SK-N-SH treated with all-trans-retinoic acid at 6 μM for 48 hours (cell line): Measurements from ENCODE around the gene PRR23B.
"Not testable (repeated sequence)": the region's sequence is repeated elsewhere in the genome, so short reads cannot be mapped to it uniquely, and the experiment has no call there.

Source experiments
- ATAC-seq: fragments of 200-7000 bp; cut with Tn5 transposase; 3 replicates; pipeline ENCODE4 v1.9.1; 2020; ENCODE audit warnings: mild to moderate bottlenecking, moderate library complexity
- ARNTL ChIP-seq: fragments of 450-650 bp; formaldehyde crosslinking; IDR thresholded peaks from 2 replicates; pipeline ENCODE4 v1.5.0; 2020; ENCODE audit warnings: low read depth, mild to moderate bottlenecking, moderate library complexity, borderline replicate concordance
- CSDC2 ChIP-seq: fragments of 250-450 bp; sonication (Bioruptor Pico); IDR thresholded peaks from 2 replicates; pipeline ENCODE4 v1.5.0; 2020; ENCODE audit warnings: mild to moderate bottlenecking, moderate library complexity
- ESRRG ChIP-seq: fragments of 250-450 bp; sonication (Bioruptor Pico); IDR thresholded peaks from 2 replicates; pipeline ENCODE4 v1.6.1; 2021; ENCODE audit warnings: mild to moderate bottlenecking
- ISL1 ChIP-seq: fragments of 250-450 bp; sonication (Bioruptor Pico); IDR thresholded peaks from 2 replicates; pipeline ENCODE4 v2.1.2; 2022; ENCODE audit warnings: mild to moderate bottlenecking, moderate library complexity
- OSR1 ChIP-seq: fragments of 250-450 bp; sonication (Bioruptor Pico); IDR thresholded peaks from 2 replicates; pipeline ENCODE4 v1.8.0; 2022; ENCODE audit warnings: moderate library complexity, mild to moderate bottlenecking, inconsistent platforms
- RARB ChIP-seq: fragments of 250-450 bp; sonication (Bioruptor Pico); IDR thresholded peaks from 2 replicates; pipeline ENCODE4 v1.8.0; 2021; ENCODE audit warnings: mild to moderate bottlenecking, moderate library complexity
- SNAI2 ChIP-seq: fragments of 250-450 bp; sonication (Bioruptor Pico); IDR thresholded peaks from 2 replicates; pipeline ENCODE4 v1.5.0; 2020; ENCODE audit warnings: mild to moderate bottlenecking, moderate library complexity
- TOX ChIP-seq: fragments of 250-450 bp; sonication (Bioruptor Pico); IDR thresholded peaks from 2 replicates; pipeline ENCODE4 v1.8.0; 2021; ENCODE audit warnings: mild to moderate bottlenecking, moderate library complexity, borderline replicate concordance
- ZFP3 ChIP-seq: fragments of 250-450 bp; sonication (Bioruptor Pico); IDR thresholded peaks from 2 replicates; pipeline ENCODE4 v1.5.0; 2020; ENCODE audit warnings: mild to moderate bottlenecking, moderate library complexity
- ZFP30 ChIP-seq: fragments of 450-650 bp; formaldehyde crosslinking; IDR thresholded peaks from 2 replicates; pipeline ENCODE4 v1.5.0; 2022; ENCODE audit warnings: mild to moderate bottlenecking, moderate library complexity
- ZNF565 ChIP-seq: fragments of 450-650 bp; formaldehyde crosslinking; conservative IDR thresholded peaks from 2 replicates; pipeline ENCODE4 v1.5.0; 2020; ENCODE audit warnings: low read depth, mild to moderate bottlenecking, moderate library complexity
- ZNF70 ChIP-seq: fragments of 450-650 bp; formaldehyde crosslinking; IDR thresholded peaks from 2 replicates; pipeline ENCODE4 v1.5.0; 2020; ENCODE audit warnings: mild to moderate bottlenecking, moderate library complexity
- TF ChIP-seq, protein P1 (sequence below): fragments of 250-450 bp; sonication (Bioruptor Pico); IDR thresholded peaks from 2 replicates; pipeline ENCODE4 v1.5.0; 2020; ENCODE audit warnings: mild to moderate bottlenecking, moderate library complexity
- TF ChIP-seq, protein P2 (sequence below): fragments of 250-450 bp; sonication (Bioruptor Pico); IDR thresholded peaks from 2 replicates; pipeline ENCODE4 v1.8.0; 2020; ENCODE audit warnings: mild to moderate bottlenecking, moderate library complexity, borderline replicate concordance
- TF ChIP-seq, protein P3 (sequence below): fragments of 250-450 bp; sonication (Bioruptor Pico); IDR thresholded peaks from 2 replicates; pipeline ENCODE4 v1.5.1; 2020; ENCODE audit warnings: low read depth, mild to moderate bottlenecking, moderate library complexity
- TF ChIP-seq, protein P4 (sequence below): fragments of 250-450 bp; sonication (Bioruptor Pico); IDR thresholded peaks from 2 replicates; pipeline ENCODE4 v1.8.0; 2021; ENCODE audit warnings: low read depth, mild to moderate bottlenecking, moderate library complexity, borderline replicate concordance

The PRR23B gene

DNA sequence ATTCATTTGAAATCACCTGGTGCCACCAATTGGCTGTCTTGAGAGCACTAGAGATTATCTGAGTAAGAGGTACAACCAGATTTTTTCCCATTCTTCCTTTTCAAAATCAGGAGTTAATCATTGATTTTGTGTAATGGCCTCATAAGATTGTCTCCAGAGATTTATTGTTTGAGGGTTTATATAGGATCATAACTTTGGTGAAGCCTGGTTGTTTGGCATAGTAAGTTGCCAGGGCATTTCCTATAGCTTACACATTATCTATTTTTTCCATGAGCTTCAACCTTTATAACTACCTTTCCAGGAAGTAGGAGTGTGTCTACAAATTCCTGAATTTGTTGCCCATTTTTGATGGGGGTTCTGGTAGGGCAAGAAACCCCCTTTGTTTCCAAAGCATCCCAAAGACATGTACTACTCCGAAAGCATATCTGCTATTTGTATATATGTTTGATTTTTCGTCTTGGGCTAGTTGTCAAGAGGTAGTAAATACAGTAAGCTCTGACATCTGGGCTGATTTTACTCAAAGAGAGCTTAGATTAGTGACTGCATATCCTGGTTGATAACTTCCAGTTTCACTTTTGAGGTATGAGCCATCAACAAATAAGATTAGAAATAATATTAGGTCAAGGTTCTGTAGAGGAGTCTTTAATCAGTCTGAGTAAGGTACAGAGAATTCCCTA, 11.7 kb upstream of the PRR23B start:
- TF ChIP-seq OSR1 (CRISPR knock-in tag) (no peak), RARB (CRISPR knock-in tag) (no peak), ZNF70 (CRISPR knock-in tag) (no peak), TOX (CRISPR knock-in tag) (no peak), ARNTL (CRISPR knock-in tag) (no peak), CSDC2 (no peak), ISL1 (CRISPR knock-in tag) (no peak), ZFP30 (CRISPR knock-in tag) (no peak), ZFP3 (CRISPR knock-in tag) (no peak), SNAI2 (CRISPR knock-in tag) (no peak), ESRRG (CRISPR knock-in tag) (no peak)
- TF ChIP-seq, protein P1, sequence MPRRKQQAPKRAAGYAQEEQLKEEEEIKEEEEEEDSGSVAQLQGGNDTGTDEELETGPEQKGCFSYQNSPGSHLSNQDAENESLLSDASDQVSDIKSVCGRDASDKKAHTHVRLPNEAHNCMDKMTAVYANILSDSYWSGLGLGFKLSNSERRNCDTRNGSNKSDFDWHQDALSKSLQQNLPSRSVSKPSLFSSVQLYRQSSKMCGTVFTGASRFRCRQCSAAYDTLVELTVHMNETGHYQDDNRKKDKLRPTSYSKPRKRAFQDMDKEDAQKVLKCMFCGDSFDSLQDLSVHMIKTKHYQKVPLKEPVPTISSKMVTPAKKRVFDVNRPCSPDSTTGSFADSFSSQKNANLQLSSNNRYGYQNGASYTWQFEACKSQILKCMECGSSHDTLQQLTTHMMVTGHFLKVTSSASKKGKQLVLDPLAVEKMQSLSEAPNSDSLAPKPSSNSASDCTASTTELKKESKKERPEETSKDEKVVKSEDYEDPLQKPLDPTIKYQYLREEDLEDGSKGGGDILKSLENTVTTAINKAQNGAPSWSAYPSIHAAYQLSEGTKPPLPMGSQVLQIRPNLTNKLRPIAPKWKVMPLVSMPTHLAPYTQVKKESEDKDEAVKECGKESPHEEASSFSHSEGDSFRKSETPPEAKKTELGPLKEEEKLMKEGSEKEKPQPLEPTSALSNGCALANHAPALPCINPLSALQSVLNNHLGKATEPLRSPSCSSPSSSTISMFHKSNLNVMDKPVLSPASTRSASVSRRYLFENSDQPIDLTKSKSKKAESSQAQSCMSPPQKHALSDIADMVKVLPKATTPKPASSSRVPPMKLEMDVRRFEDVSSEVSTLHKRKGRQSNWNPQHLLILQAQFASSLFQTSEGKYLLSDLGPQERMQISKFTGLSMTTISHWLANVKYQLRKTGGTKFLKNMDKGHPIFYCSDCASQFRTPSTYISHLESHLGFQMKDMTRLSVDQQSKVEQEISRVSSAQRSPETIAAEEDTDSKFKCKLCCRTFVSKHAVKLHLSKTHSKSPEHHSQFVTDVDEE, result no peak
- TF ChIP-seq, protein P2, sequence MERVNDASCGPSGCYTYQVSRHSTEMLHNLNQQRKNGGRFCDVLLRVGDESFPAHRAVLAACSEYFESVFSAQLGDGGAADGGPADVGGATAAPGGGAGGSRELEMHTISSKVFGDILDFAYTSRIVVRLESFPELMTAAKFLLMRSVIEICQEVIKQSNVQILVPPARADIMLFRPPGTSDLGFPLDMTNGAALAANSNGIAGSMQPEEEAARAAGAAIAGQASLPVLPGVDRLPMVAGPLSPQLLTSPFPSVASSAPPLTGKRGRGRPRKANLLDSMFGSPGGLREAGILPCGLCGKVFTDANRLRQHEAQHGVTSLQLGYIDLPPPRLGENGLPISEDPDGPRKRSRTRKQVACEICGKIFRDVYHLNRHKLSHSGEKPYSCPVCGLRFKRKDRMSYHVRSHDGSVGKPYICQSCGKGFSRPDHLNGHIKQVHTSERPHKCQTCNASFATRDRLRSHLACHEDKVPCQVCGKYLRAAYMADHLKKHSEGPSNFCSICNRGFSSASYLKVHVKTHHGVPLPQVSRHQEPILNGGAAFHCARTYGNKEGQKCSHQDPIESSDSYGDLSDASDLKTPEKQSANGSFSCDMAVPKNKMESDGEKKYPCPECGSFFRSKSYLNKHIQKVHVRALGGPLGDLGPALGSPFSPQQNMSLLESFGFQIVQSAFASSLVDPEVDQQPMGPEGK (CRISPR knock-in tag), result no peak
- TF ChIP-seq, protein P3, sequence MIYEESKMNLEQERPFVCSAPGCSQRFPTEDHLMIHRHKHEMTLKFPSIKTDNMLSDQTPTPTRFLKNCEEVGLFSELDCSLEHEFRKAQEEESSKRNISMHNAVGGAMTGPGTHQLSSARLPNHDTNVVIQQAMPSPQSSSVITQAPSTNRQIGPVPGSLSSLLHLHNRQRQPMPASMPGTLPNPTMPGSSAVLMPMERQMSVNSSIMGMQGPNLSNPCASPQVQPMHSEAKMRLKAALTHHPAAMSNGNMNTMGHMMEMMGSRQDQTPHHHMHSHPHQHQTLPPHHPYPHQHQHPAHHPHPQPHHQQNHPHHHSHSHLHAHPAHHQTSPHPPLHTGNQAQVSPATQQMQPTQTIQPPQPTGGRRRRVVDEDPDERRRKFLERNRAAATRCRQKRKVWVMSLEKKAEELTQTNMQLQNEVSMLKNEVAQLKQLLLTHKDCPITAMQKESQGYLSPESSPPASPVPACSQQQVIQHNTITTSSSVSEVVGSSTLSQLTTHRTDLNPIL, result no peak
- TF ChIP-seq, protein P4, sequence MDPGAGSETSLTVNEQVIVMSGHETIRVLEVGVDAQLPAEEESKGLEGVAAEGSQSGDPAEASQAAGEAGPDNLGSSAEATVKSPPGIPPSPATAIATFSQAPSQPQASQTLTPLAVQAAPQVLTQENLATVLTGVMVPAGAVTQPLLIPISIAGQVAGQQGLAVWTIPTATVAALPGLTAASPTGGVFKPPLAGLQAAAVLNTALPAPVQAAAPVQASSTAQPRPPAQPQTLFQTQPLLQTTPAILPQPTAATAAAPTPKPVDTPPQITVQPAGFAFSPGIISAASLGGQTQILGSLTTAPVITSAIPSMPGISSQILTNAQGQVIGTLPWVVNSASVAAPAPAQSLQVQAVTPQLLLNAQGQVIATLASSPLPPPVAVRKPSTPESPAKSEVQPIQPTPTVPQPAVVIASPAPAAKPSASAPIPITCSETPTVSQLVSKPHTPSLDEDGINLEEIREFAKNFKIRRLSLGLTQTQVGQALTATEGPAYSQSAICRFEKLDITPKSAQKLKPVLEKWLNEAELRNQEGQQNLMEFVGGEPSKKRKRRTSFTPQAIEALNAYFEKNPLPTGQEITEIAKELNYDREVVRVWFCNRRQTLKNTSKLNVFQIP (CRISPR knock-in tag), result no peak
- ATAC-seq, result no peak

DNA sequence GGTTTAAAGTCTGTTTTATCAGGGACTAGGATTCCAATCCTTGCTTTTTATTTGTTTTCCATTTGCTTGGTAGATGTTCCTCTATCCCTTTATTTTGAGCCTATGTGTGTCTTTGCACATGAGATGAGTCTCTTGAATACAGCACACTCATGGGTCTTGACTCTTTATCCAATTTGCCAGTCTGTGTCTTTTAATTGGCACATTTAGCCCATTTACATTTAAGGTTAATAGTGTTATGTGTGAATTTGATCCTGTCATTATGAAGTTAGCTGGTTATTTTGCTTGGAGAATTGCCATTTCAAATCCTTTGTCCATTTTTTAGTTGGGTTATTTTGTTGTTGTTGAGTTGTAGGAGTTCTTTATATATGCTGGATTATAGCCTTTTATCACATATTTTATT, 9.8 kb upstream of the PRR23B start:
- ATAC-seq, result not testable (repeated sequence)

DNA sequence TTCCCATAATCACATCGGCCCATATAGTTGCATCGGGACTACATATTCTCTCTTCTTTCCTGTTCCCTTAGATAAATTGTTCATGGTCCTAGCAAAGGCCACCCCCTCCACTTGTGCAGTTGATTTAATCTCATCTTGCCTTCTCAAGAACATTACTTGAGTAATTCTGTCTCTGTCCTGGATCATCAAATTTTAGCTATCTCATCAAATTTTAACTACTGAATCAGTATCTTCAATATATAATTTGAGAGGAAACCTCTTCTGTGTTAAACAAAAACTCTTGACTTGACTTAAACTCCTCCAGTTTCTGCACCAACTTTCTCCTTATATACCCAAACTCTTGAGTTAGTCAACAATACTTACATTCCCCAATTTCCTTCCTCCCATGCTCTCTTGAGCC, 4.2 kb upstream of the PRR23B start:
- TF ChIP-seq CSDC2 (no peak), ZNF70 (CRISPR knock-in tag) (no peak), RARB (CRISPR knock-in tag) (no peak)
- TF ChIP-seq, protein P1, result no peak
- ATAC-seq, result no peak

DNA sequence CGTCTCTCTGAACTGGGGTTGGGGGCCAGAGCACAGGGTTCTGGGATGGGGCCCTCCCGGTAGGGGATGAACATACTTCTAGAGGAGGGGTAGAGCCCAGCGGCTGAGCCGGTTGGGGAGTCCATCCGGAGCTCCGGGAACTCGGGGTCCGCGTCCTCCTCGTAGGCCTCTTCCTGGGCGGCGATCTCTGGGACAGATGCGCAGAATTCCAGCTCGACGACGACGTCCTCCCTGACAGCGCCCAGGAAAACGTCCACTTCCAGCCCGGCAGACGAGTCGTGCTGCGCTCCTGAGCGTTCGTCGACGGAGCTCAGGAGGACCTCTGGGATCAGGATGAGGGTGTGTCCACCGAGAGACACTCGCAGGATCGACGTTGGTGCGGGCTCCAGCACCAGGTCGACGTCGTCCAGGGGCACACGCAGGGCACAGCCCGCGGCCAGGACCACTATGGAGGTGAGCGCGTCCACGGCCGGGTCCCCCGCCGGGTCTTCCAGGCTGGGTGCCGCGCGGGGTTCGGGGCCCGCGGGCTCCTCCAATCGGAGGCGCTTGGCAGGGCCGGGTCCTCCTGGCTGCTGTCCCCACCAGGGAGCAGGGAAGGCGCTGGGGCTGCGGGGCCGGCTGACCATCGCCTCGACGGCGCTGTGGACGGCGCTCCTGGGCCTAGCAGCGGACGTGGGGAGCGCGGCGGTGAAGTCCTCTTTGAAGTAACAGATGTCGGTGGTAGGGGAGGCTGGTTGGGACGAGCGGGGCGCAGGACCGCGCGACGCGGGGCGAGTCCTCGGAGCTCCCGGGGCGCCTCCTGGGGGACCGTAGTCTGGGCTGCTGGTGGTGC, 474 bp downstream of the PRR23B start:
- TF ChIP-seq, protein P3, result no peak
- no peak for TF ChIP-seq ZNF565
- TF ChIP-seq OSR1 (CRISPR knock-in tag), result no peak
- ATAC-seq, result no peak
